HG02759 (cell line): ENCODE data around the gene COL1A2.

Experiments used
- ATAC-seq: cut with Tn5 transposase; IDR thresholded peaks from one replicate; pipeline ENCODE4 v1.9.1; 2021; ENCODE audit warnings: mild to moderate bottlenecking, moderate library complexity; ENCODE audit not compliant: unreplicated experiment

COL1A2 gene

GRCh38 chr7:94382746-94383145 is 11.9 kb upstream of the COL1A2 start:
- ATAC-seq = no peak

GRCh38 chr7:94384315-94384714 is 10.4 kb upstream of the COL1A2 start:
- no peak for ATAC-seq

- no peak for ATAC-seq
Observed at GRCh38 chr7:94386416-94386815, 8.3 kb upstream of the COL1A2 start.

- no peak for ATAC-seq
Observed at GRCh38 chr7:94388540-94388939, 6.2 kb upstream of the COL1A2 start.

- ATAC-seq = no peak
Observed at GRCh38 chr7:94389381-94389780, 5.3 kb upstream of the COL1A2 start.

- no peak for ATAC-seq
Observed at GRCh38 chr7:94391726-94392392, 2.8 kb upstream of the COL1A2 start.

GRCh38 chr7:94392393-94392786 is 2.3 kb upstream of the COL1A2 start:
- no peak for ATAC-seq

GRCh38 chr7:94393246-94394108 is 1.2 kb upstream of the COL1A2 start:
- no peak for ATAC-seq

GRCh38 chr7:94394109-94394436 is 622 bp upstream of the COL1A2 start:
- no peak for ATAC-seq

GRCh38 chr7:94395141-94396036 is 694 bp downstream of the COL1A2 start:
- ATAC-seq = peak; percentile 95

- no peak for ATAC-seq
Observed at GRCh38 chr7:94396037-94396431, 1.3 kb downstream of the COL1A2 start.

- no peak for ATAC-seq
Observed at GRCh38 chr7:94396596-94396995, 1.9 kb downstream of the COL1A2 start.

GRCh38 chr7:94397722-94398121 is 3.0 kb downstream of the COL1A2 start:
- no peak for ATAC-seq

- ATAC-seq = no peak
Observed at GRCh38 chr7:94398841-94399240, 4.1 kb downstream of the COL1A2 start.

GRCh38 chr7:94400022-94400421 is 5.3 kb downstream of the COL1A2 start:
- no peak for ATAC-seq

GRCh38 chr7:94400643-94401427 is 6.1 kb downstream of the COL1A2 start:
- no peak for ATAC-seq

- ATAC-seq = no peak
Observed at GRCh38 chr7:94401428-94401814, 6.7 kb downstream of the COL1A2 start.

- ATAC-seq = no peak
Observed at GRCh38 chr7:94403546-94403945, 8.9 kb downstream of the COL1A2 start.

- ATAC-seq = no peak
Observed at GRCh38 chr7:94405506-94405905, 10.8 kb downstream of the COL1A2 start.

GRCh38 chr7:94406696-94407095 is 12.0 kb downstream of the COL1A2 start:
- ATAC-seq = no peak
